GM12878 (cell line): Measurements from ENCODE around the gene ACER3.

Experiments
- ESRRA ChIP-seq: IDR thresholded peaks from 2 replicates; pipeline ENCODE4 v1.6.1; 2012; ENCODE audit warnings: mild to moderate bottlenecking, low read length, improper control_type of control experiment
- NR2C2 ChIP-seq: IDR thresholded peaks from 2 replicates; pipeline ENCODE4 v1.6.1; 2011; ENCODE audit warnings: borderline replicate concordance, low read depth; ENCODE audit not compliant: control insufficient read depth, insufficient read length
- POLR2A ChIP-seq: IDR thresholded peaks from 2 replicates; pipeline ENCODE4 v1.6.1; 2011; ENCODE audit warnings: low read depth, mild to moderate bottlenecking, low read length
- POLR2AphosphoS5 ChIP-seq: IDR thresholded peaks from 2 replicates; pipeline ENCODE4 v1.6.1; 2011; ENCODE audit warnings: mild to moderate bottlenecking, low read length, inconsistent platforms
- TCF7 ChIP-seq: IDR thresholded peaks from 2 replicates; pipeline ENCODE4 v1.6.1; 2014; ENCODE audit warnings: antibody characterized with exemption, borderline replicate concordance
- ZBTB11 ChIP-seq: fragments of 450-650 bp; formaldehyde crosslinking; IDR thresholded peaks from 2 replicates; pipeline ENCODE4 v1.5.0; 2022; ENCODE audit warnings: mild to moderate bottlenecking, missing genetic modification characterization

- no peak for TF ChIP-seq ESRRA
- TF ChIP-seq TCF7: no peak
- no peak for TF ChIP-seq ZBTB11 (CRISPR knock-in tag)
- no peak for TF ChIP-seq POLR2A
- TF ChIP-seq POLR2AphosphoS5: no peak
- TF ChIP-seq NR2C2: no peak
Measured at GRCh38 chr11:76918941-76919386, 58.2 kb downstream of the ACER3 start.
